K562 (cell line): Measurements from ENCODE around the gene RGPD8. TPM values are rescaled to one million over a fixed set of nuclear protein-coding genes. Genes with fewer than 3 reads are reported as not detected.

Experiments
- ATAC-seq: fragments of 200-7000 bp; cut with Tn5 transposase; 3 replicates; pipeline ENCODE4 v1.9.1; 2020; ENCODE audit warnings: moderate library complexity
- BruUV-seq: library from RNA; stranded (reverse); fragments of 400-500 nt; replicated peaks from 2 replicates; lab custom pipeline; 2021; lab: Mats Ljungman, UMichigan
- CTCF ChIA-PET: fragments of 300-600 bp; formaldehyde crosslinking; extraction: SDS; loops from one replicate; lab custom pipeline; 2021; ENCODE audit warnings: low intra/inter-chr PET ratio; lab: Yijun Ruan, JAX
- POLR2A ChIA-PET: fragments of 300-600, 350-650 bp; sonication (Branson Sonifier 250); formaldehyde crosslinking; extraction: SDS; loops from one replicate; lab custom pipeline; 2021; ENCODE audit warnings: antibody characterized with exemption, inconsistent platforms; lab: Yijun Ruan, JAX
- DNase-seq, 4 experiments: peaks; one replicate each; pipeline versions ENCODE4 v3.0.0 to v3.0.0-alpha.2; 2011 to 2018; ENCODE audit warnings: low spot score in 3 of 4, mixed read lengths in 3 of 4; ENCODE audit errors: extremely low read depth in 1 of 4
- FAIRE-seq: peaks from 2 replicates; lab custom pipeline; 2011; peaks lifted over from hg19 to GRCh38; lab: Jason Lieb, UNC
- H2AFZ ChIP-seq: 2 replicates; pipeline ENCODE4 v1.6.0; 2011; ENCODE audit warnings: low read depth, low read length, control low read depth, inconsistent platforms
- H3K27ac ChIP-seq: fragments of 200-600 bp; 3 replicates; pipeline ENCODE4 v1.8.0; 2011; ENCODE audit warnings: low read depth, mild to moderate bottlenecking, control low read depth, inconsistent platforms, low read length, moderate library complexity, mixed read lengths; ENCODE audit errors: extremely low read depth
- H3K27me3 ChIP-seq, 2 experiments: fragments of 300-600 bp in 1 of 2; 2 replicates in 1 of 2; 3 replicates in 1 of 2; pipeline versions ENCODE4 v1.6.0 to v1.8.0; 2011; ENCODE audit warnings: inconsistent platforms in 2 of 2, low read length in 2 of 2, mild to moderate bottlenecking in 1 of 2, mixed read lengths in 1 of 2, moderate library complexity in 1 of 2; ENCODE audit not compliant: control insufficient read depth in 2 of 2, insufficient read depth in 2 of 2
- H3K36me3 ChIP-seq: fragments of 300-600 bp; 3 replicates; pipeline ENCODE4 v1.8.0; 2011; ENCODE audit warnings: mild to moderate bottlenecking, low read length, inconsistent platforms; ENCODE audit not compliant: control insufficient read depth, insufficient read depth
- H3K4me1 ChIP-seq, 2 experiments: fragments of 200-600 bp in 1 of 2; replicated peaks in 1 of 2; 2 replicates in 1 of 2; 3 replicates in 1 of 2; pipeline versions ENCODE4 v1.5.1 to v1.8.0; 2011; ENCODE audit warnings: inconsistent platforms in 2 of 2, low read length in 2 of 2, mild to moderate bottlenecking in 1 of 2, mixed read lengths in 1 of 2, moderate library complexity in 1 of 2; ENCODE audit not compliant: control insufficient read depth in 2 of 2, insufficient read depth in 2 of 2
- H3K4me2 ChIP-seq: 2 replicates; pipeline ENCODE4 v1.6.1; 2011; ENCODE audit warnings: low read length, control low read depth, inconsistent platforms, mixed read lengths; ENCODE audit not compliant: insufficient read depth
- H3K4me3 ChIP-seq: fragments of 200-600 bp; sonication (generic), shearing (Covaris generic); 2 replicates; pipeline ENCODE4 v1.5.1; 2016; ENCODE audit warnings: control low read depth, inconsistent platforms
- H3K79me2 ChIP-seq: fragments of 200-600 bp; 3 replicates; pipeline ENCODE4 v1.8.0; 2011; ENCODE audit warnings: low read length, inconsistent platforms; ENCODE audit not compliant: control insufficient read depth, insufficient read depth
- H3K9ac ChIP-seq, 2 experiments: 2 replicates each; pipeline versions ENCODE4 v1.6.0 to v1.6.1; 2011; ENCODE audit warnings: low read depth in 2 of 2, low read length in 2 of 2, control low read depth in 1 of 2, inconsistent platforms in 1 of 2, mild to moderate bottlenecking in 1 of 2, mixed read lengths in 1 of 2; ENCODE audit not compliant: insufficient read depth in 1 of 2
- H3K9me1 ChIP-seq: one replicate; pipeline ENCODE4 v1.6.0; 2011; ENCODE audit warnings: inconsistent platforms, mild to moderate bottlenecking, low read length, moderate library complexity; ENCODE audit not compliant: control insufficient read depth, insufficient read depth
- H3K9me3 ChIP-seq: replicated peaks from 2 replicates; pipeline ENCODE4 v1.5.1; 2011; ENCODE audit warnings: low read depth, low read length, inconsistent platforms; ENCODE audit not compliant: control insufficient read depth, insufficient read depth
- H4K20me1 ChIP-seq: replicated peaks from 2 replicates; pipeline ENCODE4 v1.6.1; 2011; ENCODE audit warnings: low read length, inconsistent platforms, mixed read lengths; ENCODE audit not compliant: control insufficient read depth, insufficient read depth
- GATA2 ChIP-seq: sonication (generic); formaldehyde crosslinking; IDR thresholded peaks from 2 replicates; pipeline ENCODE4 v1.4.0; 2020; ENCODE audit warnings: mild to moderate bottlenecking, missing genetic modification reagents
- NRF1 ChIP-seq, 2 experiments: fragments of 450-650 bp; IDR thresholded peaks in 1 of 2; conservative IDR thresholded peaks in 1 of 2; 2 replicates each; pipeline ENCODE4 v1.6.1; 2014; ENCODE audit warnings: mild to moderate bottlenecking in 2 of 2
- RBM25 ChIP-seq: fragments of 200-400 bp; formaldehyde crosslinking; IDR thresholded peaks from 2 replicates; pipeline ENCODE4 v1.6.1; 2018; ENCODE audit warnings: low read length, low read depth, moderate library complexity; ENCODE audit not compliant: severe bottlenecking
- SMARCE1 ChIP-seq: fragments of 450-650 bp; IDR thresholded peaks from 2 replicates; pipeline ENCODE4 v1.7.1; 2016; ENCODE audit warnings: mild to moderate bottlenecking
- ZC3H11A ChIP-seq: IDR thresholded peaks from 2 replicates; pipeline ENCODE4 v1.6.1; 2012; ENCODE audit warnings: low read depth, low read length, improper control_type of control experiment
- ZFP36 ChIP-seq: fragments of 150-350 bp; IDR thresholded peaks from 2 replicates; pipeline ENCODE4 v1.6.1; 2018; ENCODE audit warnings: low read length, low read depth; ENCODE audit not compliant: partially characterized antibody
- ZHX1 ChIP-seq: fragments of 150-350 bp; conservative IDR thresholded peaks from 2 replicates; pipeline ENCODE4 v1.6.1; 2014; ENCODE audit warnings: low read length
- WGBS: fragments of 100-300 bp; shearing (Covaris generic); methylation state at CpG from one replicate; pipeline ENCODE4 v1.1.6; 2016; ENCODE audit warnings: low coverage, mixed read lengths; ENCODE audit not compliant: insufficient coverage; ENCODE audit errors: missing lambda C conversion rate; 5-methylcytosine and 5-hydroxymethylcytosine counted together
- in situ Hi-C: fragments of 300-500 bp; cut with MboI; formaldehyde crosslinking; loops from 4 replicates; pipeline ENCODE4 v1.15.0; 2018; ENCODE audit warnings: inconsistent platforms, mixed read lengths
- intact Hi-C: fragments of 100-400 bp; cut with micrococcal nuclease; formaldehyde crosslinking; loops from 2 replicates; pipeline ENCODE4 v1.14.2; 2022
- polyA plus RNA-seq, 8 experiments: library from polyadenylated mRNA; depleted of rRNA in 4 of 8; stranded (reverse) in 5 of 8; unstranded in 3 of 8; fragments of >200 nt; fragmentation: Nextera tagmentation in 2 of 8; fragmentation: Illumina TruSeq in 1 of 8; extraction: Ambion mirVana in 2 of 8; extraction: Trizol in 1 of 8; gene quantifications; 2 replicates each; pipeline versions ENCODE4 v1.2.1 to v1.2.3, GENCODE V29; 2011 to 2014; ENCODE audit warnings: inconsistent platforms in 1 of 8, missing spikeins in 1 of 8
- total RNA-seq, 7 experiments: library from RNA; depleted of rRNA in 6 of 7; stranded (reverse); fragments of >200 nt in 6 of 7; fragmentation: Illumina TruSeq in 2 of 7; extraction: Trizol in 2 of 7; gene quantifications; 2 replicates each; pipeline versions ENCODE4 v1.2.1 to v1.2.3, GENCODE V29; 2011 to 2021; ENCODE audit warnings: low replicate concordance in 1 of 7

The RGPD8 gene
- total and polyA plus RNA-seq, 9 of the 15 experiments (the other 6 are each of a cell fraction or from before 2014, with no cell fraction given), result 0.03 to 0.47 (median 0.12) TPM; not detected in 1

GRCh38 chr2:112472547-112473263 is 39.3 kb upstream of the RGPD8 start:
- 25% methylated on average over 6 of the region's 6 CpGs for WGBS
- Histone ChIP-seq H3K36me3 (no peaks in the 10 kb centered on the region), H3K4me1 (no peaks in the 10 kb centered on the region; a peak in 1 of 5 replicates), H4K20me1 (no peaks in the 10 kb centered on the region), H3K79me2 (no peaks in the 10 kb centered on the region), H2AFZ (no peak overlapping the region), H3K27me3 (no peaks in the 10 kb centered on the region), H3K9me3 (no peaks in the 10 kb centered on the region), H3K9me1 (no peaks in the 10 kb centered on the region), H3K9ac (no peak overlapping the region), H3K4me3 (no peak overlapping the region), H3K4me2 (no peak overlapping the region), H3K27ac (no peak overlapping the region)
- FAIRE-seq, result no peak
- no peak for DNase-seq
- intact Hi-C loops (no loop called here), in situ Hi-C loops (no loop called here)
- POLR2A ChIA-PET, result interaction anchor here (1.0 to 1.1 kb wide), 2 partner anchors 8 to 12 kb away, joined by 3 to 5 read pairs; no protein-coding TSS in a partner anchor
- CTCF ChIA-PET, result no interaction called here
- BruUV-seq, result no TSS peak
- ATAC-seq, result no peak
- TF ChIP-seq GATA2 (CRISPR knock-in tag), result no peak
- no peak for TF ChIP-seq ZHX1
- peak; percentile 6 for TF ChIP-seq RBM25
- TF ChIP-seq ZFP36, result peak; percentile 19
- TF ChIP-seq ZC3H11A, result no peak
- no peak for TF ChIP-seq NRF1 (conservative IDR thresholded peaks at IDR 0.05 in 1 of 2, IDR thresholded peaks at IDR 0.05 in 1 of 2)
- TF ChIP-seq SMARCE1, result no peak
